H7 (cell line): ENCODE data around the gene MPP1. TPM values are rescaled to one million over a fixed set of nuclear protein-coding genes. Genes with fewer than 3 reads are reported as not detected.

Experiments
- DNase-seq: peaks from one replicate; pipeline ENCODE4 v3.0.0; 2012
- H3K27me3 ChIP-seq: 2 replicates; pipeline ENCODE4 v1.6.0; 2011; ENCODE audit warnings: mild to moderate bottlenecking, low read length; ENCODE audit not compliant: control insufficient read depth, insufficient read depth
- H3K36me3 ChIP-seq: replicated peaks from 2 replicates; pipeline ENCODE4 v1.5.1; 2011; ENCODE audit warnings: low read length; ENCODE audit not compliant: control insufficient read depth, insufficient read depth
- H3K4me3 ChIP-seq: 2 replicates; pipeline ENCODE4 v1.5.1; 2011; ENCODE audit warnings: low read depth, mild to moderate bottlenecking, control low read depth, low read length, moderate library complexity; ENCODE audit not compliant: insufficient read depth
- total RNA-seq: library from RNA; depleted of rRNA; stranded (reverse); fragments of >200 nt; shearing (Covaris generic); gene quantifications from 2 replicates; pipeline ENCODE4 v1.2.3, GENCODE V29; 2014

Gene MPP1
- total RNA-seq, 1 experiment from 2014 or later: 10.5 TPM

DNA sequence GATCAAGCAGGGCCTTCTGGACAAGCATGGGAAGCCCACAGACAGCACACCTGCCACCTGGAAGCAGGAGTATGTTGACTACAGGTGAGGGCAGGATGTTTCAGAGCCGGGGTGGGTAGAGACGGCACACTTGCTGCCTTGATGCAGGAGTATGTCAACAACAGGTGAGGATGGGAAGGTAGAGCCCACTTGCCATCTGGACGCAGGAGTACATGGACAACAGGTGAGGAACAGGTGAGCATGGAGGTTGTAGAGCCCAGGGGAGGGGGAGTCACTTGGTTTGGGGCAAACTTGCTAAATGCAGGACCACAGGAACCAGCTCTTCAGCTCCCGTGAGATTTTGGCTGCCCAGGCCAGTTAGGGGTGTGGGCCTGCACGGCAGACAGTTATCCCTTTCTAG is 30.7 kb downstream of the MPP1 start:
- H3K36me3 ChIP-seq: peaks cover 35% of the 10 kb centered on the region
- no peaks in the 10 kb centered on the region for H3K27me3 ChIP-seq
- no peak overlapping the region for H3K4me3 ChIP-seq
- DNase-seq: no peak

GRCh38 chrX:154762537-154763296 is 42.6 kb downstream of the MPP1 start, which contains the start of gene DKC1:
TSS of gene DKC1 (plus strand) at chrX:154762864. CDS start at chrX:154762966, 102 bp downstream.
- Histone ChIP-seq H3K36me3 (peaks cover 13% of the 10 kb centered on the region), H3K4me3 (peak within 1 kb of the TSS; percentile 70), H3K27me3 (no peaks in the 10 kb centered on the region)
- DNase-seq: peak; percentile 94

DNA sequence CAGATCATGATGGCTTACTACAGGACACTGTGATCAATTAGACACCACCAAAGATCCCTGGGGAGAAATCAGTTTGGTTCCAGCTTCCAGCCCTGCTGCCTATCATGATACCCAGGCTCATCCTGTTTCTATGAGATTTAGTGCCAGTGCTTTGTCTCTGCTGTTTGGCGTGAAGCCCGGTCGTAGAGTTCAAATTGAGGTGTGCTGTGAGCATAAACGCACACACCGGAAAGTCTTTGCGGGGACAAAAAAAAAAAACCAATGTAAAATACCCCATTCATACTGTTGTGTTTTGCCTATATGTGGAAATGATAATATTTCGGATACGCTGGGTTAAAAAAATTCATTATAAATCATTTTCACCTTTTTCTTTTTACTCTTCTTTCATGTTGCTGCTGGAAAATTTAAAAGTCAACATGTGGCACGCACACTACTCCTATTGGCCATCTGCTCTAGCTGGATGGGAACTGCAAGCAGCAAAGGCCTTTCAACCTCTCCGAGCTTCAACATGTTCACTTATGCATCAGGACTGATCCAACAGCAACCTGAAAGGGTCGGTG is 43.2 kb downstream of the MPP1 start:
- Histone ChIP-seq H3K36me3 (peaks cover 11% of the 10 kb centered on the region), H3K4me3 (peak overlapping the region; percentile 40), H3K27me3 (no peaks in the 10 kb centered on the region)
- no peak for DNase-seq

DNA sequence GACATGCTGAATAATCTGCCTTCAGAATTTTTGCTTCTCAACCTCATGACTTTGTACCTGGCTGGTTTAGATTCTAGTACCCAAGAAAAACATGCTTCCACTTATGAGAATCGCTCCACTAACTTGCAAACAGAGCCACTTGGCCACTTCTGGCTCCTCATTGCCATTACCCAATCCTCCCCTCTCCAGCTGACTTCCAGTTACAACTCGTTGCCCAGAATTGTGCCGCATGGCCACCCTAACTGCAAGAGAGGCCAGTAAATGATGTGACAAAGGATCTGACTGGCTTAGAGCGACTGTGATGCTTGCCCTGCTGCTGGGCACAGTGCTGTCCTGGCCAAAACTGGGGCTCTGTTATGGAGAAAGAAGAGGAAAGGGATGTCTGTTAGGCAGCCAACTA is 46.6 kb downstream of the MPP1 start:
- H3K36me3 ChIP-seq: no peaks in the 10 kb centered on the region
- no peak for DNase-seq
- no peaks in the 10 kb centered on the region for H3K27me3 ChIP-seq
- H3K4me3 ChIP-seq: no peak overlapping the region

DNA sequence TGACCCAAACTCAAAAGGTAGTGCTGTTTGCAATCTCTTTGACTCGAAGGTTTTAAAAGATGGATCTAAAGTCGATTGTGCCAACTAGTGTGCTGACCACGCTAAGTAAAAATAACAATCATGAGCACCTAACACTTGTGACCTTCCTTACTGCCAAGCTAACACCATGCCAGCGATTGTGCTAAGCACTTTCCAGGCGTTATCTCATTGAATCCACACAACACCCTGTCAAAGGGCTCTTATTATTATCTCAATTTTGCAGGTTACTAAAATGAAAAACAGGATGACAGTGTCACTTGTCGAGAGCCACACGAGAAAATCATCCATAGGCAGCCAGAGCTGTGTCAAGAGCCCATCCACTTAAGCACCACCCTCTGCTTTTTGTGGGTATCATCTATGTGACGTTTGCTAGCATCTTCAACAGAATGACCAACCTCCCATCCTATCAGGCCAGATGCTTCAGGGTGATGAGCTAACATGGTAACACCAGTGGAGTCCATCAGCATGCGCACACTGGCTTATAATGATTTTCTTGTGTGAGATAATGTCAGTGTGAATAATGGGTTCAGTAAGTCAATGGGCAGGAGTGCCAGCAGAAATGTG is 53.5 kb downstream of the MPP1 start:
- Histone ChIP-seq H3K4me3 (no peak overlapping the region), H3K27me3 (peaks cover 25% of the 10 kb centered on the region), H3K36me3 (no peaks in the 10 kb centered on the region)
- no peak for DNase-seq

- Histone ChIP-seq H3K4me3 (peak overlapping the region; percentile 35; the same call in 1 of the 2 replicates), H3K36me3 (no peaks in the 10 kb centered on the region), H3K27me3 (peaks cover 25% of the 10 kb centered on the region)
- DNase-seq: no peak
Observed at GRCh38 chrX:154751203-154751668, 54.0 kb downstream of the MPP1 start.

- Histone ChIP-seq H3K36me3 (no peaks in the 10 kb centered on the region), H3K27me3 (peaks cover 25% of the 10 kb centered on the region), H3K4me3 (peak within 1 kb of the TSS; percentile 35)
- peak; percentile 66 for DNase-seq
Observed at GRCh38 chrX:154750301-154751202, 54.7 kb downstream of the MPP1 start, which contains the start of gene GAB3. TSS of gene GAB3 (minus strand) at chrX:154751077. CDS start at chrX:154751025, 52 bp downstream.

GRCh38 chrX:154749856-154750255 is 55.4 kb downstream of the MPP1 start:
- Histone ChIP-seq H3K36me3 (no peaks in the 10 kb centered on the region), H3K27me3 (peaks cover 25% of the 10 kb centered on the region)

GRCh38 chrX:154748712-154749339 is 56.5 kb downstream of the MPP1 start:
- DNase-seq: peak; percentile 72
- peaks cover 25% of the 10 kb centered on the region for H3K27me3 ChIP-seq

More at GRCh38 chrX:154749856-154750255, 55.4 kb downstream of the MPP1 start:
- no peak for DNase-seq
- no peak overlapping the region for H3K4me3 ChIP-seq

GRCh38 chrX:154742613-154743012 is 62.7 kb downstream of the MPP1 start:
- Histone ChIP-seq H3K27me3 (no peaks in the 10 kb centered on the region), H3K36me3 (no peaks in the 10 kb centered on the region), H3K4me3 (no peak overlapping the region)
- no peak for DNase-seq

More at GRCh38 chrX:154748712-154749339, 56.5 kb downstream of the MPP1 start:
- H3K36me3 ChIP-seq: no peaks in the 10 kb centered on the region
- H3K4me3 ChIP-seq: no peak overlapping the region

DNA sequence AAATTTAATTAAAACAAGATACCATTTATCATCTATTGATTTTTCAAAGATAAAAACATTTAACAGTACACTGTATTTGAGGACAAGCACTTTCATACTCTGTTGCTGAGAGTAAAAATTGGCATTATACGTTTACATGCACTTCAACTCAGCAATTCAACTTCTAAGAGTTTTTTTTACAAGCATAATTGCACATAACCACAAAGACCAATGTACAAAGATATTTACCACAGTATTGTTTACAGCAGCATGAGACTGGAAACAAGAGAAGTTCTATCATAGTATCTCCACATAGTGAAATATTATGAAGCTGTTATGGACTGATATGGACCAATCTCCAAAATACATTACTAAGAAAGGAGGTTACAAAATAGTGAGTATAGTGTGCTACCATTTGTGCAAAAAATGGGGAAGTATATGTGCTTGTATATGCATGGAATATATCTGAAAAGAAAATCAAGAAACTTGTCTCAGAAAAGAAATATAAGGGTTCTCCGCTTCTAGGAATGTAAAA is 65.3 kb downstream of the MPP1 start:
- Histone ChIP-seq H3K4me3 (no peak overlapping the region), H3K27me3 (no peaks in the 10 kb centered on the region), H3K36me3 (no peaks in the 10 kb centered on the region)
- no peak for DNase-seq

GRCh38 chrX:154738011-154738738 is 67.1 kb downstream of the MPP1 start:
- DNase-seq: no peak
- no peaks in the 10 kb centered on the region for H3K27me3 ChIP-seq
- no peaks in the 10 kb centered on the region for H3K36me3 ChIP-seq
- H3K4me3 ChIP-seq: no peak overlapping the region

DNA sequence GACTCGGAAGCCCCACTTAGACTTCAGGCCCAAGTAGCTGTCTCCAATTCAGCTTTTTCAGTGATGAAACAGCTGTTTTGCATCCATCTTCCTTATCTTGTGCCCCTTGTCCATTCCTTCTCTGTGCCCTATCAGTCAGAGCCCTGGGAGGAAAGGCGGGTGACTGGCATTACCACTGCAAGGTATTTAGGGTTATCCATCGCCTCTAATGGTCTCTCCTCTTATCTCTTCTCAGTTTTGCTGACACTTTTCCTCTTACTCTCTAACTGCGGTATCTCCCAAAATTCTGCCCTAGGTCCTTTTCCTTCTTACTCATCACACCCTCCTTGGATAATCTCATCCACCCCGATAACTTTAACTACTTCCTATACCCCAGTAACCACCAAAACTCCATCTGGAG is 68.1 kb downstream of the MPP1 start:
- Histone ChIP-seq H3K4me3 (no peak overlapping the region), H3K36me3 (no peaks in the 10 kb centered on the region), H3K27me3 (no peaks in the 10 kb centered on the region)
- DNase-seq: no peak
